ENCODE measurements around the gene KIF21B.

Gene KIF21B

GRCh38 chr1:201017828-201018163, 5.7 kb downstream of the KIF21B start:
- Histone ChIP-seq H3K27ac (replicated peaks) (peak overlapping the region; percentile 64), H3K4me3 (replicated peaks; ENCODE audit: insufficient read depth, low read length) (no peak overlapping the region), H3K27me3 (ENCODE audit: insufficient read depth, poor library complexity, severe bottlenecking) (no peaks in the 10 kb centered on the region)
- no peak for DNase-seq (ENCODE audit: low read depth in 1 of 2, low spot score in 1 of 2)
- no peak for TF ChIP-seq REST (IDR thresholded peaks at IDR 0.05; ENCODE audit: insufficient replicate concordance, low read depth)

- TF ChIP-seq GABPA (IDR thresholded peaks at IDR 0.05; ENCODE audit: low read depth) (no peak), SPI1 (IDR thresholded peaks at IDR 0.05; ENCODE audit: borderline replicate concordance, low read depth) (no peak), CTCF (IDR thresholded peaks at IDR 0.05; ENCODE audit: insufficient read depth, low read length) (no peak), REST (IDR thresholded peaks at IDR 0.05; ENCODE audit: insufficient replicate concordance, low read depth) (no peak), POLR2AphosphoS5 (IDR thresholded peaks at IDR 0.05; ENCODE audit: low read depth) (no peak)
Observed at GRCh38 chr1:201016943-201017827, 6.3 kb downstream of the KIF21B start.

GRCh38 chr1:201016211-201016651, 7.3 kb downstream of the KIF21B start:
- DNase-seq (ENCODE audit: low read depth in 1 of 2, low spot score in 1 of 2) = peak in 1 of 2 experiments; percentile 24
- Histone ChIP-seq H3K27me3 (ENCODE audit: insufficient read depth, poor library complexity, severe bottlenecking) (no peaks in the 10 kb centered on the region), H3K27ac (replicated peaks) (peak overlapping the region; percentile 8), H3K4me3 (replicated peaks; ENCODE audit: insufficient read depth, low read length) (no peak overlapping the region)
- no peak for TF ChIP-seq CTCF (IDR thresholded peaks at IDR 0.05; ENCODE audit: insufficient read depth, low read length)
- no peak for TF ChIP-seq SPI1 (IDR thresholded peaks at IDR 0.05; ENCODE audit: borderline replicate concordance, low read depth)
- no peak for TF ChIP-seq REST (IDR thresholded peaks at IDR 0.05; ENCODE audit: insufficient replicate concordance, low read depth)
- no peak for TF ChIP-seq GABPA (IDR thresholded peaks at IDR 0.05; ENCODE audit: low read depth)
- TF ChIP-seq POLR2AphosphoS5 (IDR thresholded peaks at IDR 0.05; ENCODE audit: low read depth) = no peak

More at GRCh38 chr1:201016943-201017827, 6.3 kb downstream of the KIF21B start:
- H3K4me3 ChIP-seq (replicated peaks; ENCODE audit: insufficient read depth, low read length) = no peak overlapping the region
- no peak for DNase-seq (ENCODE audit: low read depth in 1 of 2, low spot score in 1 of 2)
- H3K27me3 ChIP-seq (ENCODE audit: insufficient read depth, poor library complexity, severe bottlenecking) = no peaks in the 10 kb centered on the region
- H3K27ac ChIP-seq (replicated peaks) = peak overlapping the region; percentile 64

Measured in HL-60 (cell line).